ENCODE results near the gene CASP2. TPM values are rescaled to one million over a fixed set of nuclear protein-coding genes. Genes with fewer than 3 reads are reported as not detected.

The CASP2 gene
- total and polyA plus RNA-seq, 2 of the 13 experiments (the other 11 are each of a cell fraction or from before 2014, with no cell fraction given) = 10.2 to 13.7 TPM

- TF ChIP-seq SP140L (CRISPR knock-in tag; IDR thresholded peaks at IDR 0.05; ENCODE audit: borderline replicate concordance) (peak; percentile 69; the same call in 1 of the 2 replicates), IKZF1 (IDR thresholded peaks at IDR 0.05) (no peak), DNMT3B (CRISPR knock-in tag; conservative IDR thresholded peaks at IDR 0.05) (no peak), NR2F1 (CRISPR knock-in tag; IDR thresholded peaks at IDR 0.05) (peak in 1 of 2 experiments; percentile 20; a peak in 1 of 4 replicates), ZNF792 (CRISPR knock-in tag; IDR thresholded peaks at IDR 0.05) (0 out of 2 replicates have a peak, but pooled peaks have one; percentile 78), KMT2B (CRISPR knock-in tag; IDR thresholded peaks at IDR 0.05) (peak; percentile 76; the same call in 1 of the 2 replicates), ZNF44 (CRISPR knock-in tag; IDR thresholded peaks at IDR 0.05) (no peak), PHF8 (CRISPR knock-in tag; IDR thresholded peaks at IDR 0.05) (peak; percentile 98), ELK4 (CRISPR knock-in tag; IDR thresholded peaks at IDR 0.05; ENCODE audit: borderline replicate concordance) (no peak), ZNF644 (CRISPR knock-in tag; IDR thresholded peaks at IDR 0.05; ENCODE audit: low read depth) (no peak), SRF (IDR thresholded peaks at IDR 0.05; ENCODE audit: low read depth, low read length) (no peak), MAFK (conservative IDR thresholded peaks at IDR 0.05 in 1 of 2, IDR thresholded peaks at IDR 0.05 in 1 of 2; ENCODE audit: low read length in 2 of 2) (no peak), AKNA (CRISPR knock-in tag; IDR thresholded peaks at IDR 0.05; ENCODE audit: borderline replicate concordance) (no peak), ZNF232 (CRISPR knock-in tag; IDR thresholded peaks at IDR 0.05; ENCODE audit: borderline replicate concordance) (no peak; the same call in 1 of the 2 replicates), ZNF282 (IDR thresholded peaks at IDR 0.05; ENCODE audit: partially characterized antibody) (no peak), BRCA1 (CRISPR knock-in tag; IDR thresholded peaks at IDR 0.05) (no peak), ZNF747 (CRISPR knock-in tag; IDR thresholded peaks at IDR 0.05; ENCODE audit: borderline replicate concordance) (no peak), ZNF484 (CRISPR knock-in tag; IDR thresholded peaks at IDR 0.05; ENCODE audit: borderline replicate concordance, low read depth) (no peak), ZNF205 (CRISPR knock-in tag; IDR thresholded peaks at IDR 0.05) (peak; percentile 75; the same call in 1 of the 2 replicates), PTBP1 (IDR thresholded peaks at IDR 0.05; ENCODE audit: low read depth, low read length, poor library complexity, severe bottlenecking) (no peak), ZFY (CRISPR knock-in tag; IDR thresholded peaks at IDR 0.05) (peak; percentile 81), KLF9 (CRISPR knock-in tag; IDR thresholded peaks at IDR 0.05; ENCODE audit: low read depth) (no peak), UBTF (CRISPR knock-in tag; IDR thresholded peaks at IDR 0.05) (peak; percentile 82)
Observed at GRCh38 chr7:143263266-143264195, 24.6 kb upstream of the CASP2 start, which contains the start of gene GSTK1 (continued).
